A549 (cell line): ENCODE data around the gene ABCA2.

Experiments used
- CEBPB ChIP-seq, 2 experiments: fragments of >200 bp in 1 of 2; sonication (Bioruptor Twin) in 1 of 2; formaldehyde crosslinking in 1 of 2; IDR thresholded peaks; 2 replicates each; pipeline ENCODE4 v1.6.1; 2012 to 2016
- CTCF ChIP-seq: fragments of >200 bp; sonication (Bioruptor Twin); formaldehyde crosslinking; IDR thresholded peaks from 3 replicates; pipeline ENCODE4 v1.5.1; 2016
- EP300 ChIP-seq, 2 experiments: fragments of >200 bp; sonication (Bioruptor Twin); formaldehyde crosslinking; IDR thresholded peaks; 2 replicates in 1 of 2; 3 replicates in 1 of 2; pipeline ENCODE4 v1.6.1; 2016 to 2017
- MAZ ChIP-seq: fragments of 150-350 bp; IDR thresholded peaks from 2 replicates; pipeline ENCODE4 v1.6.1; 2014; ENCODE audit warnings: antibody characterized with exemption, low read depth, low read length, borderline replicate concordance
- MYC ChIP-seq: IDR thresholded peaks from 2 replicates; pipeline ENCODE4 v1.6.1; 2012; ENCODE audit warnings: mild to moderate bottlenecking, inconsistent platforms, low read length, improper control_type of control experiment, borderline replicate concordance
- NFE2L2 ChIP-seq: fragments of 150-350 bp; conservative IDR thresholded peaks from 2 replicates; pipeline ENCODE4 v1.6.1; 2014; ENCODE audit warnings: low read length
- NPAS2 ChIP-seq: fragments of 250-450 bp; sonication (Bioruptor Pico); IDR thresholded peaks from 2 replicates; pipeline ENCODE4 v1.8.0; 2022; ENCODE audit warnings: mild to moderate bottlenecking, moderate library complexity, borderline replicate concordance
- NR3C1 ChIP-seq: fragments of >200 bp; sonication (Bioruptor Twin); formaldehyde crosslinking; IDR thresholded peaks from 3 replicates; pipeline ENCODE4 v1.6.1; 2017
- POLR2A ChIP-seq: IDR thresholded peaks from 2 replicates; pipeline ENCODE4 v1.6.1; 2012; ENCODE audit warnings: mild to moderate bottlenecking, low read length
- RARB ChIP-seq: fragments of 250-450 bp; sonication (Bioruptor Pico); IDR thresholded peaks from 2 replicates; pipeline ENCODE4 v1.8.0; 2021; ENCODE audit warnings: mild to moderate bottlenecking, moderate library complexity
- SMC3 ChIP-seq: fragments of >200 bp; sonication (Bioruptor Twin); formaldehyde crosslinking; IDR thresholded peaks from 3 replicates; pipeline ENCODE4 v1.6.1; 2018; ENCODE audit warnings: inconsistent platforms

- TF ChIP-seq CTCF (peak; percentile 49), NR3C1 (no peak), EP300 (IDR thresholded peaks at IDR 0.05) (no peak), MYC (no peak), NFE2L2 (no peak), RARB (CRISPR knock-in tag) (no peak), SMC3 (peak; percentile 28; the same call in 1 of the 3 replicates), MAZ (no peak), POLR2A (no peak), CEBPB (IDR thresholded peaks at IDR 0.05) (no peak), NPAS2 (CRISPR knock-in tag) (no peak)
These were observed 21.8 kb upstream of the ABCA2 start for GRCh38 chr9:137049544-137050449.
